H9 (cell line): ENCODE measurements around the gene ARHGAP15. TPM values are rescaled to one million over a fixed set of nuclear protein-coding genes. Genes with fewer than 3 reads are reported as not detected.

Experiments
- DNase-seq: peaks from one replicate; pipeline ENCODE4 v3.0.0-alpha.2; 2017
- H2AFZ ChIP-seq: one replicate; pipeline ENCODE4 v1.6.1; 2013; ENCODE audit warnings: mild to moderate bottlenecking, low read length, control low read depth, moderate library complexity
- H2AK5ac ChIP-seq: 2 replicates; pipeline ENCODE4 v1.6.1; 2013; ENCODE audit warnings: low read length, control low read depth, mixed read lengths; ENCODE audit not compliant: insufficient read length
- H2BK120ac ChIP-seq: one replicate; pipeline ENCODE4 v1.6.1; 2013; ENCODE audit warnings: low read depth, mild to moderate bottlenecking, low read length, control low read depth, inconsistent platforms; ENCODE audit not compliant: poor library complexity, severe bottlenecking
- H2BK12ac ChIP-seq: 2 replicates; pipeline ENCODE4 v1.6.1; 2013; ENCODE audit warnings: low read length, control low read depth, mixed read lengths, low read depth; ENCODE audit not compliant: insufficient read length
- H2BK15ac ChIP-seq: 2 replicates; pipeline ENCODE4 v1.6.1; 2013; ENCODE audit warnings: low read depth, low read length, control low read depth
- H2BK20ac ChIP-seq: one replicate; pipeline ENCODE4 v1.6.1; 2013; ENCODE audit warnings: low read depth, mild to moderate bottlenecking, low read length, control low read depth, inconsistent platforms; ENCODE audit not compliant: poor library complexity, severe bottlenecking
- H2BK5ac ChIP-seq: 2 replicates; pipeline ENCODE4 v1.6.1; 2013; ENCODE audit warnings: low read length, control low read depth, mixed read lengths; ENCODE audit not compliant: insufficient read length
- H3K14ac ChIP-seq: 2 replicates; pipeline ENCODE4 v1.6.1; 2013; ENCODE audit warnings: low read length, control low read depth; ENCODE audit not compliant: insufficient read depth
- H3K18ac ChIP-seq: 2 replicates; pipeline ENCODE4 v1.6.1; 2013; ENCODE audit warnings: low read depth, mild to moderate bottlenecking, mixed read lengths, low read length, control low read depth; ENCODE audit not compliant: insufficient read length
- H3K23ac ChIP-seq: 2 replicates; pipeline ENCODE4 v1.6.1; 2013; ENCODE audit warnings: low read length, control low read depth, mixed read lengths, low read depth; ENCODE audit not compliant: insufficient read length
- H3K23me2 ChIP-seq: 2 replicates; pipeline ENCODE4 v1.6.1; 2013; ENCODE audit warnings: low read depth, mild to moderate bottlenecking, mixed read lengths, low read length, control low read depth; ENCODE audit not compliant: insufficient read length, poor library complexity, severe bottlenecking
- H3K27ac ChIP-seq: 2 replicates; pipeline ENCODE4 v1.5.1; 2013; ENCODE audit warnings: low read length, control low read depth, mixed read lengths, low read depth; ENCODE audit not compliant: insufficient read length
- H3K27me3 ChIP-seq: 2 replicates; pipeline ENCODE4 v1.6.1; 2013; ENCODE audit warnings: low read length, control low read depth, inconsistent platforms; ENCODE audit not compliant: insufficient read depth
- H3K4ac ChIP-seq: 2 replicates; pipeline ENCODE4 v1.6.1; 2013; ENCODE audit warnings: low read depth, mild to moderate bottlenecking, control low read depth, inconsistent platforms, low read length, moderate library complexity
- H3K4me1 ChIP-seq: 2 replicates; pipeline ENCODE4 v1.6.1; 2013; ENCODE audit warnings: low read length, control low read depth, inconsistent platforms; ENCODE audit not compliant: insufficient read depth
- H3K4me2 ChIP-seq: 2 replicates; pipeline ENCODE4 v1.6.1; 2013; ENCODE audit warnings: low read length, control low read depth, mixed read lengths; ENCODE audit not compliant: insufficient read length, insufficient read depth
- H3K56ac ChIP-seq: 2 replicates; pipeline ENCODE4 v1.6.1; 2013; ENCODE audit warnings: low read depth, mild to moderate bottlenecking, mixed read lengths, low read length, control low read depth; ENCODE audit not compliant: insufficient read length
- H3K79me1 ChIP-seq: 2 replicates; pipeline ENCODE4 v1.6.1; 2013; ENCODE audit warnings: low read depth, mild to moderate bottlenecking, moderate library complexity, low read length, control low read depth, inconsistent platforms; ENCODE audit not compliant: insufficient read depth, poor library complexity, severe bottlenecking
- H3K79me2 ChIP-seq: 2 replicates; pipeline ENCODE4 v1.6.1; 2013; ENCODE audit warnings: low read length, control low read depth, inconsistent platforms; ENCODE audit not compliant: insufficient read depth
- H3K9ac ChIP-seq: 2 replicates; pipeline ENCODE4 v1.6.1; 2013; ENCODE audit warnings: low read length, control low read depth, mixed read lengths; ENCODE audit not compliant: insufficient read length; ENCODE audit errors: extremely low read depth
- H3K9me3 ChIP-seq: one replicate; pipeline ENCODE4 v1.6.1; 2013; ENCODE audit warnings: low read depth, low read length, inconsistent platforms; ENCODE audit not compliant: control insufficient read depth
- H3T11ph ChIP-seq: one replicate; pipeline ENCODE4 v1.6.1; 2013; ENCODE audit warnings: mild to moderate bottlenecking, low read length, control low read depth, inconsistent platforms
- H4K20me1 ChIP-seq: one replicate; pipeline ENCODE4 v1.6.1; 2013; ENCODE audit not compliant: control insufficient read depth, insufficient read length, insufficient read depth
- H4K5ac ChIP-seq: 2 replicates; pipeline ENCODE4 v1.6.1; 2013; ENCODE audit warnings: low read depth, mild to moderate bottlenecking, mixed read lengths, low read length, control low read depth; ENCODE audit not compliant: insufficient read length
- H4K8ac ChIP-seq: replicated peaks from 2 replicates; pipeline ENCODE4 v1.6.1; 2013; ENCODE audit warnings: low read length, control low read depth, mixed read lengths, low read depth; ENCODE audit not compliant: insufficient read length
- H4K91ac ChIP-seq: 2 replicates; pipeline ENCODE4 v1.6.1; 2013; ENCODE audit warnings: low read depth, mild to moderate bottlenecking, moderate library complexity, mixed read lengths, low read length, control low read depth; ENCODE audit not compliant: insufficient read length
- H3K27ac Mint-ChIP-seq, 3 experiments: 2 replicates in 2 of 3; 3 replicates in 1 of 3; pipeline ENCODE4 v1.8.0; 2020 to 2021; ENCODE audit warnings: mixed read lengths in 3 of 3, mild to moderate bottlenecking in 1 of 3, moderate library complexity in 1 of 3
- H3K27me3 Mint-ChIP-seq: 2 replicates; pipeline ENCODE4 v1.8.0; 2021; ENCODE audit warnings: low read depth, mild to moderate bottlenecking, moderate library complexity, mixed read lengths
- H3K36me3 Mint-ChIP-seq, 3 experiments: 2 replicates in 2 of 3; 3 replicates in 1 of 3; pipeline ENCODE4 v1.8.0; 2020 to 2021; ENCODE audit warnings: low read depth in 3 of 3, mixed read lengths in 3 of 3; ENCODE audit not compliant: insufficient read depth in 1 of 3
- H3K4me1 Mint-ChIP-seq, 2 experiments: 2 replicates each; pipeline ENCODE4 v1.8.0; 2020; ENCODE audit warnings: mixed read lengths in 2 of 2
- H3K4me3 Mint-ChIP-seq, 2 experiments: 2 replicates in 1 of 2; 3 replicates in 1 of 2; pipeline ENCODE4 v1.8.0; 2020 to 2021; ENCODE audit warnings: mild to moderate bottlenecking in 2 of 2, mixed read lengths in 2 of 2, moderate library complexity in 1 of 2
- H3K9me3 Mint-ChIP-seq, 2 experiments: 2 replicates in 1 of 2; 3 replicates in 1 of 2; pipeline ENCODE4 v1.8.0; 2020; ENCODE audit warnings: mild to moderate bottlenecking in 2 of 2, mixed read lengths in 2 of 2, moderate library complexity in 1 of 2
- CTCF ChIP-seq: fragments of 200-600 bp; sonication (generic); conservative IDR thresholded peaks from 3 replicates; pipeline ENCODE4 v1.8.0; 2021; ENCODE audit warnings: antibody characterized with exemption, mild to moderate bottlenecking
- WGBS: extraction: QIAGEN DNeasy Blood & Tissue Kit; methylation state at CpG from one replicate; pipeline ENCODE4 v1.1.7; 2013; ENCODE audit warnings: missing lambda C conversion rate, low lambda C conversion rate, mixed read lengths; ENCODE audit not compliant: insufficient read length; ENCODE audit errors: extremely low coverage; 5-methylcytosine and 5-hydroxymethylcytosine counted together
- total RNA-seq: library from RNA; stranded (reverse); gene quantifications from 2 replicates; pipeline ENCODE4 v1.2.1, GENCODE V29; 2021

Gene ARHGAP15
- total RNA-seq, 1 experiment from 2014 or later = not detected

GRCh38 chr2:143142598-143142997 lies 13.4 kb downstream of the ARHGAP15 start:
- H3K27ac Mint-ChIP-seq = no peak overlapping the region
- no peak overlapping the region for H4K91ac ChIP-seq
- H3K4me3 Mint-ChIP-seq = no peak overlapping the region
- no peak overlapping the region for H4K5ac ChIP-seq
- no peak overlapping the region for H3K14ac ChIP-seq
- H3K27me3 Mint-ChIP-seq = no peaks in the 10 kb centered on the region
- no peak overlapping the region for H2BK15ac ChIP-seq
- no peak overlapping the region for H3K4ac ChIP-seq
- H4K20me1 ChIP-seq = no peaks in the 10 kb centered on the region
- no peak overlapping the region for H3K27ac ChIP-seq
- no peaks in the 10 kb centered on the region for H3K4me1 Mint-ChIP-seq
- no peak overlapping the region for H3T11ph ChIP-seq
- H3K27me3 ChIP-seq = no peaks in the 10 kb centered on the region
- no peak overlapping the region for H2BK20ac ChIP-seq
- no peaks in the 10 kb centered on the region for H3K36me3 Mint-ChIP-seq
- no peak overlapping the region for H3K23ac ChIP-seq
- H3K56ac ChIP-seq = no peak overlapping the region
- H3K18ac ChIP-seq = no peak overlapping the region
- H3K4me1 ChIP-seq = no peaks in the 10 kb centered on the region
- no peak overlapping the region for H2AK5ac ChIP-seq
- H3K23me2 ChIP-seq = no peaks in the 10 kb centered on the region
- no peak overlapping the region for H4K8ac ChIP-seq
- H2AFZ ChIP-seq = no peak overlapping the region
- no peak for DNase-seq
- H2BK12ac ChIP-seq = no peak overlapping the region
- no CpG with 5 or more reads among the region's 2 CpGs for WGBS
- no peak overlapping the region for H2BK120ac ChIP-seq
- H3K4me2 ChIP-seq = no peak overlapping the region
- no peaks in the 10 kb centered on the region for H3K79me1 ChIP-seq
- no peak overlapping the region for H3K9ac ChIP-seq
- no peaks in the 10 kb centered on the region for H3K9me3 ChIP-seq
- no peaks in the 10 kb centered on the region for H3K79me2 ChIP-seq
- no peaks in the 10 kb centered on the region for H3K9me3 Mint-ChIP-seq
- no peak overlapping the region for H2BK5ac ChIP-seq
- no peak for TF ChIP-seq CTCF
